CD4-positive, alpha-beta T cell treated with Interleukin-15 for 4 hours (primary cell): ENCODE measurements around the gene HSD17B1.
A peak's percentile ranks its signal among the peaks of the same experiment; 100 is the strongest.
"Not testable (repeated sequence)": the region's sequence is repeated elsewhere in the genome, so short reads cannot be mapped to it uniquely, and the experiment has no call there.

Source experiments
- DNase-seq: peaks from one replicate; pipeline ENCODE4 v3.0.0-alpha.2; 2020; ENCODE audit warnings: low spot score

Gene HSD17B1

GRCh38 chr17:42525221-42525620, 27.5 kb upstream of the HSD17B1 start:
- no peak for DNase-seq

- DNase-seq, result no peak
Measured at GRCh38 chr17:42526031-42526444, 26.7 kb upstream of the HSD17B1 start.

- no peak for DNase-seq
Measured at GRCh38 chr17:42527932-42528331, 24.8 kb upstream of the HSD17B1 start.

DNA sequence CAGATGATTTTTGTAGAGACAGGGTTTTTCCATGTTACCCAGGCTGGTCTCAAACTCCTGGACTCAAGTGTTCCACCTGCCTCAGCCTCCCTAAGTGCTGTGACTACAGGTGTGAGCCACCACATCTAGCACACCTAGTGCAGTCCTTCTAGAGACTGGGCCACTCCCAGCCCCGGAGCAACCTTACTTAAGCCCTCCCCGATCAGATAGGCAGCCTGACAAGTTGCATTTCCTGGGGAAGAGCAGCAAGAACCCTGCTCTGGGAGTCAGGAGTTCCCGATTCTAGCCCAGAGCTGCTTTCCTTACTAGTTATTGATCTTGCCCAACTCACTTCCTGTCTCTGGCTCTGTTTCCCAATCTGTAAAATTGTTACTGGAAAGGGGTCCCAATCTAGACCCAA, 23.7 kb upstream of the HSD17B1 start:
- no peak for DNase-seq

- DNase-seq, result no peak
Measured at GRCh38 chr17:42530952-42531454, 21.7 kb upstream of the HSD17B1 start.

GRCh38 chr17:42531455-42532354, 21.0 kb upstream of the HSD17B1 start:
- peak; percentile 45 for DNase-seq

GRCh38 chr17:42535155-42536047, 17.3 kb upstream of the HSD17B1 start:
- no peak for DNase-seq

- DNase-seq, result peak; percentile 77
Measured at GRCh38 chr17:42536048-42536371, 16.7 kb upstream of the HSD17B1 start, which contains the start of gene NAGLU. Gene NAGLU, plus strand, starts transcription at chr17:42536241. Its CDS starts 32 bp downstream, at chr17:42536273.

GRCh38 chr17:42536372-42537155, 16.2 kb upstream of the HSD17B1 start:
- DNase-seq, result peak; percentile 55

DNA sequence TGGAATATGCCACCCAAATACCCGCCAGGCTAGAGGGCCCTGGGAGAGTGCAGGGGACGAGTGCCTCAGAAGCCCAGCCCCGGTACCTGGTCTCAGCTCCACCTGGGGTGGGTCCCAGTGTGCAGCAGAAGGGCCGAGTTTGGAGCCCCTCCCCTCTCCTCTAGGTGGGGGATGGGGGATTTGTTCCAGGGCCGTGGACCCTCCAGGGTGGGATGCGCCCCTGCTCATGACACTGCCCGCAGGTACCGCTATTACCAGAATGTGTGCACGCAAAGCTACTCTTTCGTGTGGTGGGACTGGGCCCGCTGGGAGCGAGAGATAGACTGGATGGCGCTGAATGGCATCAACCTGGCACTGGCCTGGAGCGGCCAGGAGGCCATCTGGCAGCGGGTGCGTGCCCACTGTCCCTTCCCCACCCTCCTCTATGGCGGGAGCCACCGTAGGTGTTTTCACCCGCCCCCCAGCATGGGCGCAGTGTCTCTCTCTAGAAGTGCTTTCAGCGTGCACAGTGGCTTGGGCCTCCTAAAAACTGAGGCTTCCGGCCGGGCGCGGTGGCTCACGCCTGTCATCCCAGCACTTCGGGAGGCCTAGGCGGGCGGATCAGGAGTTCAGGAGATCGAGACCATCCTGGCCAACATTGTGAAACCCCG, 15.4 kb upstream of the HSD17B1 start:
- DNase-seq, result no peak

GRCh38 chr17:42537826-42538451, 14.8 kb upstream of the HSD17B1 start:
- DNase-seq, result no peak

- no peak for DNase-seq
Measured at GRCh38 chr17:42538482-42538881, 14.2 kb upstream of the HSD17B1 start.

DNA sequence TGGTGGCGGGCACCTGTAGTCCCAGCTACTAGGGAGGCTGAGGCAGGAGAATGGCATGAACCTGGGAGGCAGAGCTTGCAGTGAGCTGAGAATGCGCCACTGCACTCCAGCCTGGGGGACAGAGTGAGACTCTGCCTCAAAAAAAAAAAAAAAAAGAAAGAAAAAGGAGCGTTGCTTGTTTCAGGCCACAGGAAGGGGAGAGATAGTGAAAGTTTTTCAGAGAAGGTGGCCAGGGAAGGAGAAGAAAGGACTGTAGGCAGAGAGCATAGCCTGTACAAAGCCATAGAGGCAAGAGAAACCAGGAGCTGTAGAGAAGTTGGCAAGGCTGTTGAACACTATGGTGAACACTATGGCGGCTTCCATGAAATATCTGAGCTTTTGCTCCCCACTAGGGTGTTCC, 12.2 kb upstream of the HSD17B1 start:
- DNase-seq, result not testable (repeated sequence)

DNA sequence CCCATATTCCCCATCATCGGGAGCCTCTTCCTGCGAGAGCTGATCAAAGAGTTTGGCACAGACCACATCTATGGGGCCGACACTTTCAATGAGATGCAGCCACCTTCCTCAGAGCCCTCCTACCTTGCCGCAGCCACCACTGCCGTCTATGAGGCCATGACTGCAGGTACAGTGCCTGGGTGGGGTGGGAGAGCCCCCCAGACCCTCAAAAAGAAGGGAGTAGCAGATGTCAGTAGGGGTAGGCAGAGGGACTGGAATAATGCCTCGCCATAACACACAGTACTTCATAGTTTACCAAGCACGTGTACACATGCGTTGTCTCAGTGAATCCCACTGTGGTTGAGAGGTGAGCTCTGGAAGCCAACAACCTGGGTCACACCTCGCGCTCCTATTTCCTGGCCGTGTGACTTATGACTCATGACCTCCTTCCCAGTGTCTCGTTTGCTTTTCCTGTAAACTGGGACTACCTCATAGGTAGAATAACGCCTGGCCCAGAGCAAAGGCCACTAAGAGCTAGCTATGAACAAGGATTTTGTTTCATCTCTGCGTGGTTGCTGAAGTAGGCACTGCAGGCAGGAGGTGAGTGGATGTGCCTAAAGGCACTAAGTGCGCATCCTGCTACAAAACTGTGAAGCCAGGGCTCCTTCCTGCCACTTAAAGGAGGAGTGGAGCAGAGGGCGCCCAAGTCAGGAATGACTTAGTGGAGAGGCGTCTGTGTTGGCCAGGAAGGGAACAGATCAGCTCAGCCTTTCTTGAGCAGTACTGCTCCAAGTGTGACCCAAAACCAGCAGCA, 11.5 kb upstream of the HSD17B1 start:
- peak; percentile 46 for DNase-seq

GRCh38 chr17:42543190-42544079, 9.3 kb upstream of the HSD17B1 start:
- DNase-seq, result no peak

- no peak for DNase-seq
Measured at GRCh38 chr17:42544874-42545283, 7.8 kb upstream of the HSD17B1 start.

GRCh38 chr17:42545755-42546505, 6.8 kb upstream of the HSD17B1 start:
- DNase-seq, result not testable (repeated sequence)

GRCh38 chr17:42547001-42547461, 5.7 kb upstream of the HSD17B1 start:
- no peak for DNase-seq
